Liver (tissue), 3 donors: ENCODE data around the gene ACACB.

ENCODE experiments used
- ATF3 ChIP-seq: IDR thresholded peaks from 2 replicates; pipeline ENCODE4 v1.6.1; 2016; ENCODE audit warnings: antibody characterized with exemption
- CTCF ChIP-seq: fragments of 150-350 bp; IDR thresholded peaks from 2 replicates; pipeline ENCODE4 v1.5.1; 2017; ENCODE audit warnings: improper control_type of control experiment, low read depth, low read length; ENCODE audit not compliant: missing input control
- EGR1 ChIP-seq, 2 donors: IDR thresholded peaks; 2 replicates each; pipeline ENCODE4 v1.6.1; 2016 to 2018; ENCODE audit warnings: antibody characterized with exemption in 2 of 2, low read depth in 2 of 2
- FOXA1 ChIP-seq: IDR thresholded peaks from 2 replicates; pipeline ENCODE4 v1.6.1; 2016; ENCODE audit warnings: antibody characterized with exemption
- GABPA ChIP-seq, 2 donors: IDR thresholded peaks in 1 of 2; conservative IDR thresholded peaks in 1 of 2; 2 replicates each; pipeline ENCODE4 v1.6.1; 2016; ENCODE audit warnings: antibody characterized with exemption in 2 of 2, mild to moderate bottlenecking in 1 of 2, moderate library complexity in 1 of 2
- JUND ChIP-seq, 2 donors: IDR thresholded peaks; 2 replicates each; pipeline ENCODE4 v1.6.1; 2016; ENCODE audit warnings: antibody characterized with exemption in 2 of 2
- MAX ChIP-seq: IDR thresholded peaks from 2 replicates; pipeline ENCODE4 v1.6.1; 2016; ENCODE audit warnings: antibody characterized with exemption
- RAD21 ChIP-seq, 2 donors: IDR thresholded peaks; 2 replicates each; pipeline ENCODE4 v1.6.1; 2016; ENCODE audit warnings: antibody characterized with exemption in 2 of 2, mild to moderate bottlenecking in 2 of 2
- REST ChIP-seq: IDR thresholded peaks from 2 replicates; pipeline ENCODE4 v1.6.1; 2016; ENCODE audit warnings: antibody characterized with exemption, mild to moderate bottlenecking
- SP1 ChIP-seq: IDR thresholded peaks from 2 replicates; pipeline ENCODE4 v1.6.1; 2018; ENCODE audit warnings: antibody characterized with exemption, mild to moderate bottlenecking
- TAF1 ChIP-seq: conservative IDR thresholded peaks from 2 replicates; pipeline ENCODE4 v1.6.1; 2016; ENCODE audit warnings: antibody characterized with exemption, mild to moderate bottlenecking
- ZBTB33 ChIP-seq: IDR thresholded peaks from 2 replicates; pipeline ENCODE4 v1.6.1; 2016; ENCODE audit warnings: antibody characterized with exemption
- donor health status: healthy.
- donor health status: healthy.

GRCh38 chr12:109200825-109201495, 84.6 kb downstream of the ACACB start:
- no peak for TF ChIP-seq CTCF
- TF ChIP-seq GABPA (IDR thresholded peaks at IDR 0.05 in 1 of 2, conservative IDR thresholded peaks at IDR 0.05 in 1 of 2), result no peak
- TF ChIP-seq EGR1 (IDR thresholded peaks at IDR 0.05; ENCODE audit: low read depth in 2 of 2), result no peak
- no peak for TF ChIP-seq TAF1
- no peak for TF ChIP-seq REST
- TF ChIP-seq RAD21 (IDR thresholded peaks at IDR 0.05), result no peak
- no peak for TF ChIP-seq ZBTB33
- no peak for TF ChIP-seq MAX
- no peak for TF ChIP-seq SP1
- TF ChIP-seq JUND (IDR thresholded peaks at IDR 0.05), result no peak
- no peak for TF ChIP-seq FOXA1
- no peak for TF ChIP-seq ATF3
